Lower leg skin (tissue), 3 donors: ENCODE data around the gene AP4M1.

Source experiments
- POLR2A ChIP-seq, 2 donors: fragments of 450-650 bp; IDR thresholded peaks; one replicate each; pipeline ENCODE4 v1.6.1; 2016 to 2017; ENCODE audit warnings: antibody characterized with exemption in 2 of 2, mild to moderate bottlenecking in 1 of 2, moderate library complexity in 1 of 2
- TF ChIP-seq, protein P1 (sequence below), 3 donors: fragments of 450-650 bp; IDR thresholded peaks; one replicate each; pipeline ENCODE4 v1.5.1; 2016; ENCODE audit warnings: antibody characterized with exemption in 3 of 3, mild to moderate bottlenecking in 3 of 3, moderate library complexity in 2 of 3

DNA sequence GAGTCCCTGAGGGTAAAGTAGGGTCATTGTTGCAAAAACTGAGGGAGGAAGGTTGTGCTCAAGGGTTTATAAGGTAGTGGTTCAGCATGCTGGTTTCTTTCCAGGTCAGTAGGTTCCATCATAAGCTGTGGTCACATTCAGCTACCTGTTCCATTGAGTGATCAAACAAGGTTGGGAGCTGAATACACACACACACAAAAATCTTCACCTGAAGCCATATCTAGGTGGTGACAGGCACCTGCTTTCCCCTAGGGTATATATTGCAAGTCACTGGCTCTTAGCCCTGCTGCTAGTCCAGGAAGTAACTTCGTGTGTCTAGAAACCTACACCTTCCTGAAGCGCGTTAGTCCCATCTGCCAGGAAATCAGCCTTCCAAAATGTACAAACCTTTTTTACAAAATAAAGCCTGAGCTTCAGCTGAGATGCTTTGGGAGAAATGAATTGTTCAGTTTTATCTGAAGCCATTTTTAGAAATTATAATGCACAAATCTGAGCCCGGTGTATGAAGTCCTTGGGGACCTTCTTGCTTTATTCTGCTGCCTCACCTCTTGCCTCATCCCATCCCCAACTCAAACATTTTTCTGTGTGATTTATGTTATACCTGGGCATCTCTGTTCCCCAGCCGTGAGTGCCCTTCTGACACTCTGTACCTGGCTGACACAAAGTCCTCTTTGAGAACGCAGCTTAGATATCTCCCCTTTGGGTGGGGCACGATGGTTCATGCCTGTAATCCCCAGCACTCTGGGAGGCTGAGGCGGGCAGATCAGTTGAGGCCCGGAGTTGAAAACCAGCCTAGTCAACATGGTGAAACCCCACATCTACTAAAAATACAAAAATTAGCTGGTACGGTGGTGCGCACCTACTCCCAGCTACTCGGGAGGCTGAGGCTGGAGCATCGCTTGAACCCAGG lies 36.7 kb downstream of the AP4M1 start:
- TF ChIP-seq, protein P1, sequence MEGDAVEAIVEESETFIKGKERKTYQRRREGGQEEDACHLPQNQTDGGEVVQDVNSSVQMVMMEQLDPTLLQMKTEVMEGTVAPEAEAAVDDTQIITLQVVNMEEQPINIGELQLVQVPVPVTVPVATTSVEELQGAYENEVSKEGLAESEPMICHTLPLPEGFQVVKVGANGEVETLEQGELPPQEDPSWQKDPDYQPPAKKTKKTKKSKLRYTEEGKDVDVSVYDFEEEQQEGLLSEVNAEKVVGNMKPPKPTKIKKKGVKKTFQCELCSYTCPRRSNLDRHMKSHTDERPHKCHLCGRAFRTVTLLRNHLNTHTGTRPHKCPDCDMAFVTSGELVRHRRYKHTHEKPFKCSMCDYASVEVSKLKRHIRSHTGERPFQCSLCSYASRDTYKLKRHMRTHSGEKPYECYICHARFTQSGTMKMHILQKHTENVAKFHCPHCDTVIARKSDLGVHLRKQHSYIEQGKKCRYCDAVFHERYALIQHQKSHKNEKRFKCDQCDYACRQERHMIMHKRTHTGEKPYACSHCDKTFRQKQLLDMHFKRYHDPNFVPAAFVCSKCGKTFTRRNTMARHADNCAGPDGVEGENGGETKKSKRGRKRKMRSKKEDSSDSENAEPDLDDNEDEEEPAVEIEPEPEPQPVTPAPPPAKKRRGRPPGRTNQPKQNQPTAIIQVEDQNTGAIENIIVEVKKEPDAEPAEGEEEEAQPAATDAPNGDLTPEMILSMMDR (IDR thresholded peaks at IDR 0.05), result no peak
- TF ChIP-seq POLR2A (IDR thresholded peaks at IDR 0.05), result no peak
